Smooth muscle cell (in vitro differentiated cells): Measurements from ENCODE around the gene IL12RB2. TPM values are rescaled to one million over a fixed set of nuclear protein-coding genes. Genes with fewer than 3 reads are reported as not detected.

Experiments used
- DNase-seq: peaks from one replicate; lab custom pipeline; 2025; ENCODE audit not compliant: unreplicated experiment; lab: John Stamatoyannopoulos, UW
- H2AFZ ChIP-seq: fragments of 200-600 bp; sonication (generic); 2 replicates; pipeline ENCODE4 v1.6.0; 2016; ENCODE audit warnings: antibody characterized with exemption, low read depth, mild to moderate bottlenecking
- H3F3A ChIP-seq: fragments of 200-600 bp; sonication (generic); 2 replicates; pipeline ENCODE4 v1.6.0; 2017; ENCODE audit warnings: antibody characterized with exemption, low read depth
- H3K27ac ChIP-seq: fragments of 200-600 bp; sonication (generic); 2 replicates; pipeline ENCODE4 v1.5.1; 2016; ENCODE audit warnings: low read depth, mild to moderate bottlenecking
- H3K27me3 ChIP-seq: fragments of 200-600 bp; sonication (generic); 2 replicates; pipeline ENCODE4 v1.6.1; 2016; ENCODE audit warnings: low read depth, mild to moderate bottlenecking
- H3K36me3 ChIP-seq: fragments of 200-600 bp; sonication (generic); 2 replicates; pipeline ENCODE4 v1.5.1; 2016; ENCODE audit warnings: low read depth
- H3K4me1 ChIP-seq: fragments of 200-600 bp; sonication (generic); 2 replicates; pipeline ENCODE4 v1.5.1; 2016; ENCODE audit warnings: low read depth
- H3K4me2 ChIP-seq: fragments of 200-600 bp; sonication (generic); 2 replicates; pipeline ENCODE4 v1.6.0; 2016; ENCODE audit warnings: mild to moderate bottlenecking
- H3K4me3 ChIP-seq: fragments of 200-600 bp; sonication (generic); 2 replicates; pipeline ENCODE4 v1.5.1; 2016; ENCODE audit warnings: mild to moderate bottlenecking
- H3K79me2 ChIP-seq: fragments of 200-600 bp; sonication (generic); 2 replicates; pipeline ENCODE4 v1.6.0; 2016; ENCODE audit warnings: low read depth, mild to moderate bottlenecking
- H3K9ac ChIP-seq: fragments of 200-600 bp; sonication (generic); 2 replicates; pipeline ENCODE4 v1.6.0; 2016; ENCODE audit warnings: low read depth
- H3K9me3 ChIP-seq: fragments of 200-600 bp; sonication (generic); replicated peaks from 2 replicates; pipeline ENCODE4 v1.5.1; 2016; ENCODE audit warnings: low read depth
- H4K20me1 ChIP-seq: fragments of 200-600 bp; sonication (generic); 2 replicates; pipeline ENCODE4 v1.6.0; 2016; ENCODE audit warnings: low read depth
- CTCF ChIP-seq: fragments of 200-600 bp; sonication (generic); IDR thresholded peaks from 2 replicates; pipeline ENCODE4 v1.5.1; 2017; ENCODE audit warnings: borderline replicate concordance, mild to moderate bottlenecking, antibody characterized with exemption; ENCODE audit not compliant: insufficient read depth, poor library complexity, severe bottlenecking
- WGBS: methylation state at CpG from one replicate; pipeline ENCODE4 v1.1.7; 2016; ENCODE audit warnings: low lambda C conversion rate; 5-methylcytosine and 5-hydroxymethylcytosine counted together
- polyA plus RNA-seq: library from polyadenylated mRNA; unstranded; fragments of >200 nt; fragmentation: Nextera tagmentation; extraction: Ambion mirVana; gene quantifications from 2 replicates; pipeline ENCODE4 v1.2.1, GENCODE V29; 2016
- total RNA-seq: library from RNA; depleted of rRNA; stranded (reverse); fragments of >200 nt; gene quantifications from 2 replicates; pipeline ENCODE4 v1.2.3, GENCODE V29; 2014

Gene IL12RB2
- total and polyA plus RNA-seq, 2 experiments from 2014 or later, result not detected

DNA sequence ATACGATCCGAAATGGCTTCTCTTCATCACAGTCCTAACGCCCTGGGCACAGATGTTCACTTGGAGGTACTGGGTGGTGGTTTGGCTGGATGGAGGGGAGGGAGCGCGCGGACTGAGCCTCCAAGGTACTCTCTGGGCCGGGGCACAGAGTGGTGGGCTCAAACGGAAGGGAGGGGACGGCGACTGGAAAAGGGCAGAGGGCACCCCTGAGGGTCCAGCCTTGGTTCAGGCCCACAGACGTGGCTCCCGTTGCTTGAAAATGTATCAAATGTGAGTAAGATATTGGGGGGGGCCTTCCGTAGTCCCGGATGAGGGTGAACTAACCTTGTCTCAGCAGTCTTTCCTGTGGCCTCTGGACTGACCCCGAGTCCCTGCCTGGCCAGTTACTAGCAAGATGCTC, 463 bp downstream of the IL12RB2 start:
- peaks cover 10% of the 10 kb centered on the region for H3K4me1 ChIP-seq
- TF ChIP-seq CTCF, result no peak
- H3K27me3 ChIP-seq, result peaks cover 59% of the 10 kb centered on the region
- peak overlapping the region; percentile 95 for H3K4me2 ChIP-seq
- H3K36me3 ChIP-seq, result no peaks in the 10 kb centered on the region
- no peak overlapping the region for H3K9ac ChIP-seq
- no peaks in the 10 kb centered on the region for H3F3A ChIP-seq
- H4K20me1 ChIP-seq, result no peaks in the 10 kb centered on the region
- no peaks in the 10 kb centered on the region for H3K79me2 ChIP-seq
- 36% methylated on average over 15 of the region's 15 CpGs for WGBS
- H3K27ac ChIP-seq, result no peak overlapping the region
- no peaks in the 10 kb centered on the region for H3K9me3 ChIP-seq
- no peak overlapping the region for H2AFZ ChIP-seq
- H3K4me3 ChIP-seq, result peak overlapping the region; percentile 57
- DNase-seq, result no peak

GRCh38 chr1:67312615-67313014, 4.9 kb downstream of the IL12RB2 start:
- Histone ChIP-seq H2AFZ (no peak overlapping the region), H3K9me3 (no peaks in the 10 kb centered on the region), H3K27me3 (peaks cover 21% of the 10 kb centered on the region), H3K4me2 (no peak overlapping the region), H3K9ac (no peak overlapping the region), H3F3A (no peaks in the 10 kb centered on the region), H3K27ac (no peak overlapping the region), H3K36me3 (no peaks in the 10 kb centered on the region), H3K79me2 (no peaks in the 10 kb centered on the region), H4K20me1 (no peaks in the 10 kb centered on the region), H3K4me3 (no peak overlapping the region), H3K4me1 (peaks cover 5% of the 10 kb centered on the region)
- 92% methylated on average over 2 of the region's 2 CpGs for WGBS
- TF ChIP-seq CTCF, result no peak
- DNase-seq, result no peak

- Histone ChIP-seq H3K4me2 (no peak overlapping the region), H3K36me3 (no peaks in the 10 kb centered on the region), H3K9me3 (no peaks in the 10 kb centered on the region), H2AFZ (no peak overlapping the region), H3K27me3 (peaks cover 7% of the 10 kb centered on the region), H3K4me1 (no peaks in the 10 kb centered on the region), H3F3A (no peaks in the 10 kb centered on the region), H4K20me1 (no peaks in the 10 kb centered on the region), H3K27ac (no peak overlapping the region), H3K9ac (no peak overlapping the region), H3K4me3 (no peak overlapping the region), H3K79me2 (no peaks in the 10 kb centered on the region)
- DNase-seq, result no peak
- WGBS, result 81% methylated on average over 8 of the region's 8 CpGs
- TF ChIP-seq CTCF, result no peak
These were observed 6.4 kb downstream of the IL12RB2 start for GRCh38 chr1:67313934-67314671.

DNA sequence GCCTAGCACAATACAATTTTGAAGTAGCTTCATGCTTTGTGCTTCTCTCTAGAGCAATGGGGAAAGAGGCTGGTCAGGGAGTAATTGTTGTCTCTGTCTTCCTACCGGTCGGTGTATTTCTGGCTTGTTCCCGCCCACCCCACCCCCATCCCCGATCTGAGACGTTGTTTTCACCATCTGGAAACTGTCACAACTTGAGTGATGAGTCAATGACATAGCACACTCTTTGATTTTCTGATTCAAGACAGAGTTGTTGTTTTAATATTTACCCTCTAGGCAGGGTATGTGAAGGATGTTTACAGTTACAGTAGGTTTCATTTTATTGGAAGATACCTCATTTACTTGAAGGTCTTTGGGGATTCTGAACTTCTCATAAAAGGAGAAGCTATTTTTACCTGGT, 7.0 kb downstream of the IL12RB2 start:
- H3F3A ChIP-seq, result no peaks in the 10 kb centered on the region
- no peaks in the 10 kb centered on the region for H3K4me1 ChIP-seq
- no peaks in the 10 kb centered on the region for H3K9me3 ChIP-seq
- no peak overlapping the region for H2AFZ ChIP-seq
- H3K27me3 ChIP-seq, result peaks cover under 1% of the 10 kb centered on the region
- H3K4me3 ChIP-seq, result no peak overlapping the region
- no peaks in the 10 kb centered on the region for H3K36me3 ChIP-seq
- no peak overlapping the region for H3K27ac ChIP-seq
- no peaks in the 10 kb centered on the region for H4K20me1 ChIP-seq
- 13% methylated on average over 5 of the region's 5 CpGs for WGBS
- H3K4me2 ChIP-seq, result no peak overlapping the region
- no peak for TF ChIP-seq CTCF
- no peaks in the 10 kb centered on the region for H3K79me2 ChIP-seq
- DNase-seq, result no peak
- no peak overlapping the region for H3K9ac ChIP-seq
